ENCODE measurements around the gene TBC1D9B.

GRCh38 chr5:179833709-179834070, 74.0 kb downstream of the TBC1D9B start:
- TF ChIP-seq CTCF (IDR thresholded peaks at IDR 0.05) (no peak), EP300 (IDR thresholded peaks at IDR 0.05) (no peak)
